GM23338 (cell line): ENCODE data around the gene METTL21C. TPM values are rescaled to one million over a fixed set of nuclear protein-coding genes. Genes with fewer than 3 reads are reported as not detected.

ENCODE experiments used
- ATAC-seq: fragments of 200-7000 bp; cut with Tn5 transposase; 3 replicates; pipeline ENCODE4 v1.9.1; 2020
- DNase-seq: peaks from one replicate; pipeline ENCODE4 v3.0.0-alpha.2; 2015; ENCODE audit warnings: low spot score
- H2AFZ ChIP-seq: fragments of 200-600 bp; sonication (generic); 2 replicates; pipeline ENCODE4 v1.8.0; 2016; ENCODE audit warnings: antibody characterized with exemption, mild to moderate bottlenecking, moderate library complexity
- H3F3A ChIP-seq: fragments of 200-600 bp; sonication (generic); replicated peaks from 2 replicates; pipeline ENCODE4 v1.8.0; 2017; ENCODE audit warnings: antibody characterized with exemption, mixed run types, low read depth
- H3K27ac ChIP-seq: fragments of 200-600 bp; sonication (generic); 2 replicates; pipeline ENCODE4 v1.6.1; 2016; ENCODE audit warnings: low read depth
- H3K27me3 ChIP-seq: fragments of 200-600 bp; sonication (generic); 2 replicates; pipeline ENCODE4 v1.8.0; 2016; ENCODE audit warnings: mild to moderate bottlenecking, mixed run types, moderate library complexity; ENCODE audit not compliant: insufficient read depth
- H3K36me3 ChIP-seq: fragments of 200-600 bp; sonication (generic); 2 replicates; pipeline ENCODE4 v1.8.0; 2016; ENCODE audit warnings: mild to moderate bottlenecking; ENCODE audit not compliant: insufficient read depth
- H3K4me1 ChIP-seq: fragments of 200-600 bp; sonication (generic); 2 replicates; pipeline ENCODE4 v1.8.0; 2016; ENCODE audit warnings: mild to moderate bottlenecking, moderate library complexity; ENCODE audit not compliant: insufficient read depth
- H3K4me2 ChIP-seq: fragments of 200-600 bp; sonication (generic); 2 replicates; pipeline ENCODE4 v1.7.1; 2017; ENCODE audit warnings: mixed run types
- H3K4me3 ChIP-seq: fragments of 200-600 bp; sonication (generic); 2 replicates; pipeline ENCODE4 v1.6.1; 2016; ENCODE audit warnings: mixed run types
- H3K79me2 ChIP-seq: fragments of 200-600 bp; sonication (generic); replicated peaks from 2 replicates; pipeline ENCODE4 v1.8.0; 2017; ENCODE audit warnings: mild to moderate bottlenecking; ENCODE audit not compliant: insufficient read depth
- H3K9me2 ChIP-seq: fragments of 200-600 bp; sonication (generic); 2 replicates; pipeline ENCODE4 v1.8.0; 2017; ENCODE audit not compliant: insufficient read depth
- H4K20me1 ChIP-seq: fragments of 200-600 bp; sonication (generic); replicated peaks from 2 replicates; pipeline ENCODE4 v1.8.0; 2017; ENCODE audit warnings: mild to moderate bottlenecking; ENCODE audit not compliant: insufficient read depth
- H3K27ac Mint-ChIP-seq: 2 replicates; pipeline ENCODE4 v1.8.0; 2020; ENCODE audit warnings: inconsistent platforms, mild to moderate bottlenecking, moderate library complexity, mixed read lengths
- H3K27me3 Mint-ChIP-seq: 3 replicates; pipeline ENCODE4 v1.8.0; 2022; ENCODE audit warnings: low read depth, mild to moderate bottlenecking, moderate library complexity, mixed read lengths, inconsistent platforms; ENCODE audit not compliant: insufficient read depth, poor library complexity
- H3K36me3 Mint-ChIP-seq: 3 replicates; pipeline ENCODE4 v1.8.0; 2021; ENCODE audit warnings: low read depth, mild to moderate bottlenecking, inconsistent platforms, moderate library complexity, mixed read lengths
- H3K4me1 Mint-ChIP-seq: 3 replicates; pipeline ENCODE4 v1.8.0; 2020; ENCODE audit warnings: mild to moderate bottlenecking, inconsistent platforms, mixed read lengths
- H3K4me3 Mint-ChIP-seq: 3 replicates; pipeline ENCODE4 v1.8.0; 2021; ENCODE audit warnings: moderate library complexity, mild to moderate bottlenecking, inconsistent platforms, mixed read lengths
- H3K9me3 Mint-ChIP-seq: 3 replicates; pipeline ENCODE4 v1.8.0; 2020; ENCODE audit warnings: moderate library complexity, mild to moderate bottlenecking, inconsistent platforms, mixed read lengths
- EZH2 ChIP-seq: fragments of 200-600 bp; sonication (generic); IDR thresholded peaks from one replicate; pipeline ENCODE4 v1.8.0; 2017; ENCODE audit warnings: antibody characterized with exemption, mild to moderate bottlenecking, low read depth; ENCODE audit not compliant: unreplicated experiment
- EZH2phosphoT487 ChIP-seq: fragments of 200-600 bp; sonication (generic); IDR thresholded peaks from one replicate; pipeline ENCODE4 v1.8.1; 2018; ENCODE audit warnings: antibody characterized with exemption; ENCODE audit not compliant: unreplicated experiment
- JUNB ChIP-seq: IDR thresholded peaks from one replicate; pipeline ENCODE4 v1.6.1; 2016; ENCODE audit warnings: antibody characterized with exemption; ENCODE audit not compliant: unreplicated experiment
- NANOG ChIP-seq: IDR thresholded peaks from 2 replicates; pipeline ENCODE4 v1.6.1; 2016; ENCODE audit warnings: antibody characterized with exemption, borderline replicate concordance
- POLR2AphosphoS5 ChIP-seq: IDR thresholded peaks from 2 replicates; pipeline ENCODE4 v1.6.1; 2016; ENCODE audit warnings: antibody characterized with exemption, low read depth
- STAT1 ChIP-seq: IDR thresholded peaks from one replicate; pipeline ENCODE4 v1.6.1; 2016; ENCODE audit warnings: antibody characterized with exemption; ENCODE audit not compliant: unreplicated experiment
- ZNF114 ChIP-seq: fragments of 250-450 bp; sonication (Bioruptor Pico); IDR thresholded peaks from 2 replicates; pipeline ENCODE4 v1.5.0; 2020; ENCODE audit warnings: mild to moderate bottlenecking, moderate library complexity
- ZNF331 ChIP-seq: fragments of 250-450 bp; sonication (Bioruptor Pico); IDR thresholded peaks from 2 replicates; pipeline ENCODE4 v1.5.0; 2020; ENCODE audit warnings: low read depth, mild to moderate bottlenecking, moderate library complexity
- polyA plus RNA-seq: library from polyadenylated mRNA; unstranded; fragments of >200 nt; fragmentation: Nextera tagmentation; extraction: Ambion mirVana; gene quantifications from 2 replicates; pipeline ENCODE4 v1.2.1, GENCODE V29; 2016
- total RNA-seq: library from RNA; depleted of rRNA; stranded (reverse); fragments of >200 nt; shearing (Covaris generic); gene quantifications from 2 replicates; pipeline ENCODE4 v1.2.3, GENCODE V29; 2014
- TF ChIP-seq, protein P1 (sequence below): IDR thresholded peaks from one replicate; pipeline ENCODE4 v1.6.1; 2018; ENCODE audit warnings: antibody characterized with exemption; ENCODE audit not compliant: unreplicated experiment
- TF ChIP-seq, protein P2 (sequence below): IDR thresholded peaks from 2 replicates; pipeline ENCODE4 v1.6.1; 2016; ENCODE audit warnings: antibody characterized with exemption
- TF ChIP-seq, protein P3 (sequence below), 2 experiments: fragments of 200-600 bp in 1 of 2; sonication (generic) in 1 of 2; conservative IDR thresholded peaks; 2 replicates each; pipeline versions ENCODE4 v1.5.1 to v1.6.1; 2016 to 2017; ENCODE audit warnings: antibody characterized with exemption in 2 of 2, low read depth in 2 of 2, mild to moderate bottlenecking in 2 of 2, moderate library complexity in 1 of 2
- TF ChIP-seq, protein P4 (sequence below): fragments of 250-450 bp; sonication (Bioruptor Pico); IDR thresholded peaks from 2 replicates; pipeline ENCODE4 v1.5.0; 2020; ENCODE audit warnings: mild to moderate bottlenecking, moderate library complexity

Gene METTL21C
- total and polyA plus RNA-seq, 2 experiments from 2014 or later = not detected

DNA sequence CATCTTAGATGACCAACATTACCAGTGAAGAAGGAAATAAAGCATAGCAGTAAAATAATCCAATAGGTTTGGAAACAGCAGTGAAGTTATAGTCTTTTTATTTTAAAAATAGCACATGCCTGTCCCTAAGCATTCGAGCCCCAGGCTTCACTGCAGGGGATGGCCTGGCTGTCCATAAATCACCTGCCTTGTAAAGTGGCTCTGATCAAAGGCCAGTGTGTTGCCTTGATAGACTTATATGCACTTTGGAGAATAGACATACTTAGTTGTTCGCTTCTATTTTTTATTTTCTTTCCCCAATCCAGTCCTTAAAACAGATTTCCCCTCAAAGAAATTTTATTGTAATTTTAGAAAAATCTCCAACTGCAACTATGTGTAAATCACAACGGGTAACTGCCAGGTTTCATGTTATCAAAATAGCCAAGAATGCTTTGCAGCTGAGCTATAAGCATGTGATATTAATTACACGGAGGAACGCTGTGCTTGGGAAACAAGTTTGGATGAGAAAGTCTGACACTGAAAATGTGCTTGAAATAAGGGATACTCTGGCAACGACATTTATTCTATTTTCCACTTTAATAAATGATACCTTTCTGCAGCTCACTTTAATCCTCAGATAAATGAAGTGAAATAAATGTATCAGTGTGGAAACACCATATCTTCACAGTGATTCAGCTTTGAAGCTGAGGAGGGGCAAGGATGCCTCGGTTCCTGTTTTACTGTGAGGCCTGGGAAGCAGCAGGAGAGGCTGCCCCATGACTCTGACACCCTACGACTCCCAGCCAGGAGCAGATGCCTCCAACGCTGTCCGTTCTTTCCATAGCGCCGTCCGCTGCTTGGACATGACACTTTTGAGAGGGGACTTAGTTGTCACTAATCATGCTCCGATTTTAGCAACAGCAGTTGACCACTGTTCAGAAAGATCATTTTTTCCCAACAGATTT is 5.5 kb upstream of the METTL21C start (continued):
- TF ChIP-seq, protein P1, sequence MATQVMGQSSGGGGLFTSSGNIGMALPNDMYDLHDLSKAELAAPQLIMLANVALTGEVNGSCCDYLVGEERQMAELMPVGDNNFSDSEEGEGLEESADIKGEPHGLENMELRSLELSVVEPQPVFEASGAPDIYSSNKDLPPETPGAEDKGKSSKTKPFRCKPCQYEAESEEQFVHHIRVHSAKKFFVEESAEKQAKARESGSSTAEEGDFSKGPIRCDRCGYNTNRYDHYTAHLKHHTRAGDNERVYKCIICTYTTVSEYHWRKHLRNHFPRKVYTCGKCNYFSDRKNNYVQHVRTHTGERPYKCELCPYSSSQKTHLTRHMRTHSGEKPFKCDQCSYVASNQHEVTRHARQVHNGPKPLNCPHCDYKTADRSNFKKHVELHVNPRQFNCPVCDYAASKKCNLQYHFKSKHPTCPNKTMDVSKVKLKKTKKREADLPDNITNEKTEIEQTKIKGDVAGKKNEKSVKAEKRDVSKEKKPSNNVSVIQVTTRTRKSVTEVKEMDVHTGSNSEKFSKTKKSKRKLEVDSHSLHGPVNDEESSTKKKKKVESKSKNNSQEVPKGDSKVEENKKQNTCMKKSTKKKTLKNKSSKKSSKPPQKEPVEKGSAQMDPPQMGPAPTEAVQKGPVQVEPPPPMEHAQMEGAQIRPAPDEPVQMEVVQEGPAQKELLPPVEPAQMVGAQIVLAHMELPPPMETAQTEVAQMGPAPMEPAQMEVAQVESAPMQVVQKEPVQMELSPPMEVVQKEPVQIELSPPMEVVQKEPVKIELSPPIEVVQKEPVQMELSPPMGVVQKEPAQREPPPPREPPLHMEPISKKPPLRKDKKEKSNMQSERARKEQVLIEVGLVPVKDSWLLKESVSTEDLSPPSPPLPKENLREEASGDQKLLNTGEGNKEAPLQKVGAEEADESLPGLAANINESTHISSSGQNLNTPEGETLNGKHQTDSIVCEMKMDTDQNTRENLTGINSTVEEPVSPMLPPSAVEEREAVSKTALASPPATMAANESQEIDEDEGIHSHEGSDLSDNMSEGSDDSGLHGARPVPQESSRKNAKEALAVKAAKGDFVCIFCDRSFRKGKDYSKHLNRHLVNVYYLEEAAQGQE = no peak

DNA sequence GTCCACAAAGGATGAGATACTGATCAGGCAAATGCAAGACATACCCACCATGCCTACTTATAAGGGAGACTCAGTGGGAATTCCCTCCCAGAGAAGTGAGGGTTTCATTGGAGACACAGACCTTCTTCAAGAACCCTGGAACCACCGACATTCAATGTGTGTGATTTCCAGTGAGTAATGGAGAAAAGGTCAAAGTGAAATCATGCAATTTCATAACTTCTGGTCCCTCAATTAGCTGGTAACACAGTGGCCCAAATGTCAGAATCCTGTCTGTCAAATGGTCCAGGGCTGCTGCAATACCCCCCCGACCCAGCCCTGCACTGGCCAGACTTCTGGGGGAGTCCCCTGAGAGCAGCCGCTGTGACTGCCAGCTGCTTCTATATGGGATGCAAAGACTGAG is 4.7 kb upstream of the METTL21C start:
- Histone ChIP-seq H3K4me3 (no peak overlapping the region), H3K4me2 (no peak overlapping the region), H3K79me2 (no peaks in the 10 kb centered on the region), H3F3A (no peaks in the 10 kb centered on the region), H3K36me3 (no peaks in the 10 kb centered on the region), H3K27me3 (no peaks in the 10 kb centered on the region), H3K4me1 (no peaks in the 10 kb centered on the region; the same call in 1 of the 2 replicates), H3K27ac (no peak overlapping the region), H3K9me2 (no peaks in the 10 kb centered on the region), H2AFZ (no peak overlapping the region), H4K20me1 (no peaks in the 10 kb centered on the region)
- H3K9me3 Mint-ChIP-seq = peaks cover 4% of the 10 kb centered on the region; the same call in 1 of the 3 replicates
- ATAC-seq (no peak), DNase-seq (no peak)
- no peaks in the 10 kb centered on the region for H3K27me3 Mint-ChIP-seq
- H3K36me3 Mint-ChIP-seq = no peaks in the 10 kb centered on the region
- no peak overlapping the region for H3K27ac Mint-ChIP-seq
- peaks cover 4% of the 10 kb centered on the region for H3K4me1 Mint-ChIP-seq
- TF ChIP-seq NANOG (no peak), POLR2AphosphoS5 (no peak), ZNF114 (CRISPR knock-in tag) (no peak), EZH2phosphoT487 (no peak), JUNB (no peak), ZNF331 (CRISPR knock-in tag) (no peak), EZH2 (no peak), STAT1 (no peak)
- TF ChIP-seq, protein P2, sequence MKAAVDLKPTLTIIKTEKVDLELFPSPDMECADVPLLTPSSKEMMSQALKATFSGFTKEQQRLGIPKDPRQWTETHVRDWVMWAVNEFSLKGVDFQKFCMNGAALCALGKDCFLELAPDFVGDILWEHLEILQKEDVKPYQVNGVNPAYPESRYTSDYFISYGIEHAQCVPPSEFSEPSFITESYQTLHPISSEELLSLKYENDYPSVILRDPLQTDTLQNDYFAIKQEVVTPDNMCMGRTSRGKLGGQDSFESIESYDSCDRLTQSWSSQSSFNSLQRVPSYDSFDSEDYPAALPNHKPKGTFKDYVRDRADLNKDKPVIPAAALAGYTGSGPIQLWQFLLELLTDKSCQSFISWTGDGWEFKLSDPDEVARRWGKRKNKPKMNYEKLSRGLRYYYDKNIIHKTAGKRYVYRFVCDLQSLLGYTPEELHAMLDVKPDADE = no peak
- TF ChIP-seq, protein P3, sequence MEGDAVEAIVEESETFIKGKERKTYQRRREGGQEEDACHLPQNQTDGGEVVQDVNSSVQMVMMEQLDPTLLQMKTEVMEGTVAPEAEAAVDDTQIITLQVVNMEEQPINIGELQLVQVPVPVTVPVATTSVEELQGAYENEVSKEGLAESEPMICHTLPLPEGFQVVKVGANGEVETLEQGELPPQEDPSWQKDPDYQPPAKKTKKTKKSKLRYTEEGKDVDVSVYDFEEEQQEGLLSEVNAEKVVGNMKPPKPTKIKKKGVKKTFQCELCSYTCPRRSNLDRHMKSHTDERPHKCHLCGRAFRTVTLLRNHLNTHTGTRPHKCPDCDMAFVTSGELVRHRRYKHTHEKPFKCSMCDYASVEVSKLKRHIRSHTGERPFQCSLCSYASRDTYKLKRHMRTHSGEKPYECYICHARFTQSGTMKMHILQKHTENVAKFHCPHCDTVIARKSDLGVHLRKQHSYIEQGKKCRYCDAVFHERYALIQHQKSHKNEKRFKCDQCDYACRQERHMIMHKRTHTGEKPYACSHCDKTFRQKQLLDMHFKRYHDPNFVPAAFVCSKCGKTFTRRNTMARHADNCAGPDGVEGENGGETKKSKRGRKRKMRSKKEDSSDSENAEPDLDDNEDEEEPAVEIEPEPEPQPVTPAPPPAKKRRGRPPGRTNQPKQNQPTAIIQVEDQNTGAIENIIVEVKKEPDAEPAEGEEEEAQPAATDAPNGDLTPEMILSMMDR (conservative IDR thresholded peaks at IDR 0.05; ENCODE audit: low read depth in 2 of 2) = no peak
- TF ChIP-seq, protein P4, sequence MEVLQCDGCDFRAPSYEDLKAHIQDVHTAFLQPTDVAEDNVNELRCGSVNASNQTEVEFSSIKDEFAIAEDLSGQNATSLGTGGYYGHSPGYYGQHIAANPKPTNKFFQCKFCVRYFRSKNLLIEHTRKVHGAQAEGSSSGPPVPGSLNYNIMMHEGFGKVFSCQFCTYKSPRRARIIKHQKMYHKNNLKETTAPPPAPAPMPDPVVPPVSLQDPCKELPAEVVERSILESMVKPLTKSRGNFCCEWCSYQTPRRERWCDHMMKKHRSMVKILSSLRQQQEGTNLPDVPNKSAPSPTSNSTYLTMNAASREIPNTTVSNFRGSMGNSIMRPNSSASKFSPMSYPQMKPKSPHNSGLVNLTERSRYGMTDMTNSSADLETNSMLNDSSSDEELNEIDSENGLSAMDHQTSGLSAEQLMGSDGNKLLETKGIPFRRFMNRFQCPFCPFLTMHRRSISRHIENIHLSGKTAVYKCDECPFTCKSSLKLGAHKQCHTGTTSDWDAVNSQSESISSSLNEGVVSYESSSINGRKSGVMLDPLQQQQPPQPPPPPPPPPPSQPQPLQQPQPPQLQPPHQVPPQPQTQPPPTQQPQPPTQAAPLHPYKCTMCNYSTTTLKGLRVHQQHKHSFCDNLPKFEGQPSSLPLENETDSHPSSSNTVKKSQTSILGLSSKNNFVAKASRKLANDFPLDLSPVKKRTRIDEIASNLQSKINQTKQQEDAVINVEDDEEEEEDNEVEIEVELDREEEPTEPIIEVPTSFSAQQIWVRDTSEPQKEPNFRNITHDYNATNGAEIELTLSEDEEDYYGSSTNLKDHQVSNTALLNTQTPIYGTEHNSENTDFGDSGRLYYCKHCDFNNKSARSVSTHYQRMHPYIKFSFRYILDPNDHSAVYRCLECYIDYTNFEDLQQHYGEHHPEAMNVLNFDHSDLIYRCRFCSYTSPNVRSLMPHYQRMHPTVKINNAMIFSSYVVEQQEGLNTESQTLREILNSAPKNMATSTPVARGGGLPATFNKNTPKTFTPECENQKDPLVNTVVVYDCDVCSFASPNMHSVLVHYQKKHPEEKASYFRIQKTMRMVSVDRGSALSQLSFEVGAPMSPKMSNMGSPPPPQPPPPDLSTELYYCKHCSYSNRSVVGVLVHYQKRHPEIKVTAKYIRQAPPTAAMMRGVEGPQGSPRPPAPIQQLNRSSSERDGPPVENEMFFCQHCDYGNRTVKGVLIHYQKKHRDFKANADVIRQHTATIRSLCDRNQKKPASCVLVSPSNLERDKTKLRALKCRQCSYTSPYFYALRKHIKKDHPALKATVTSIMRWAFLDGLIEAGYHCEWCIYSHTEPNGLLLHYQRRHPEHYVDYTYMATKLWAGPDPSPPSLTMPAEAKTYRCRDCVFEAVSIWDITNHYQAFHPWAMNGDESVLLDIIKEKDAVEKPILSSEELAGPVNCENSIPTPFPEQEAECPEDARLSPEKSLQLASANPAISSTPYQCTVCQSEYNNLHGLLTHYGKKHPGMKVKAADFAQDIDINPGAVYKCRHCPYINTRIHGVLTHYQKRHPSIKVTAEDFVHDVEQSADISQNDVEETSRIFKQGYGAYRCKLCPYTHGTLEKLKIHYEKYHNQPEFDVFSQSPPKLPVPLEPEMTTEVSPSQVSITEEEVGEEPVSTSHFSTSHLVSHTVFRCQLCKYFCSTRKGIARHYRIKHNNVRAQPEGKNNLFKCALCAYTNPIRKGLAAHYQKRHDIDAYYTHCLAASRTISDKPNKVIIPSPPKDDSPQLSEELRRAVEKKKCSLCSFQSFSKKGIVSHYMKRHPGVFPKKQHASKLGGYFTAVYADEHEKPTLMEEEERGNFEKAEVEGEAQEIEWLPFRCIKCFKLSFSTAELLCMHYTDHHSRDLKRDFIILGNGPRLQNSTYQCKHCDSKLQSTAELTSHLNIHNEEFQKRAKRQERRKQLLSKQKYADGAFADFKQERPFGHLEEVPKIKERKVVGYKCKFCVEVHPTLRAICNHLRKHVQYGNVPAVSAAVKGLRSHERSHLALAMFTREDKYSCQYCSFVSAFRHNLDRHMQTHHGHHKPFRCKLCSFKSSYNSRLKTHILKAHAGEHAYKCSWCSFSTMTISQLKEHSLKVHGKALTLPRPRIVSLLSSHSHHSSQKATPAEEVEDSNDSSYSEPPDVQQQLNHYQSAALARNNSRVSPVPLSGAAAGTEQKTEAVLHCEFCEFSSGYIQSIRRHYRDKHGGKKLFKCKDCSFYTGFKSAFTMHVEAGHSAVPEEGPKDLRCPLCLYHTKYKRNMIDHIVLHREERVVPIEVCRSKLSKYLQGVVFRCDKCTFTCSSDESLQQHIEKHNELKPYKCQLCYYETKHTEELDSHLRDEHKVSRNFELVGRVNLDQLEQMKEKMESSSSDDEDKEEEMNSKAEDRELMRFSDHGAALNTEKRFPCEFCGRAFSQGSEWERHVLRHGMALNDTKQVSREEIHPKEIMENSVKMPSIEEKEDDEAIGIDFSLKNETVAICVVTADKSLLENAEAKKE (CRISPR knock-in tag) = no peak
- no peak overlapping the region for H3K4me3 Mint-ChIP-seq
